Duodenal mucosa (tissue), 2 donors: ENCODE data around the gene HCLS1.

ENCODE experiments used
- H3K27ac ChIP-seq: one replicate; pipeline ENCODE4 v1.7.0; 2013; ENCODE audit warnings: low read depth, low read length
- H3K27me3 ChIP-seq, 2 donors: one replicate each; pipeline ENCODE4 v1.7.0; 2013; ENCODE audit warnings: low read length in 2 of 2, control low read depth in 1 of 2; ENCODE audit not compliant: insufficient read depth in 2 of 2, control insufficient read depth in 1 of 2
- H3K36me3 ChIP-seq, 2 donors: one replicate each; pipeline ENCODE4 v1.7.0; 2013; ENCODE audit warnings: low read length in 2 of 2, control low read depth in 1 of 2; ENCODE audit not compliant: insufficient read depth in 2 of 2, control insufficient read depth in 1 of 2
- H3K4me1 ChIP-seq, 2 donors: one replicate each; pipeline ENCODE4 v1.7.0; 2013; ENCODE audit warnings: low read length in 2 of 2, control low read depth in 1 of 2; ENCODE audit not compliant: insufficient read depth in 2 of 2, control insufficient read depth in 1 of 2
- H3K4me3 ChIP-seq, 2 donors: one replicate each; pipeline ENCODE4 v1.7.0; 2013; ENCODE audit warnings: low read length in 2 of 2, low read depth in 1 of 2
- H3K9ac ChIP-seq, 2 donors: one replicate each; pipeline ENCODE4 v1.7.0; 2013; ENCODE audit warnings: low read length in 2 of 2, low read depth in 1 of 2
- H3K9me3 ChIP-seq, 2 donors: one replicate each; pipeline ENCODE4 v1.7.0; 2013; ENCODE audit warnings: low read length in 2 of 2, control low read depth in 1 of 2; ENCODE audit not compliant: control insufficient read depth in 1 of 2

The HCLS1 gene

DNA sequence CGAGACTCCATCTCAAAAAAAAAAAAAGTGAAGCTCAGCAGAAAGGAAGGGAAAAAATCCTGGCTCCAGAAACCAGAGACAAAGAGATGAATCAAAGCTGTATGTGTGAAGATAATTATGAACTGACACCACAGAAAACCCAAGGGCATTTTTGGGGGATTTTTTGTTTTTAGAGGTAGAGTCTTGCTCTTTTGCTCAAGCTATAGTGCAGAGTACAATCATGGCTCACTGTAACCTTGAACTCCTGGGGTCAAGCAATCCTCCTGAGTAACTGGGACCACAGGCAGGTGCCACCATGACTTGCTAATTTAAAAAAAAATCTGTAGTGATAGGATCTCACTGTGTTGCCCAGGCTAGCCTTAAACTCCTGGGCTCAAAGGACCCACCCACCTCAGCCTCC lies 22.8 kb downstream of the HCLS1 start:
- Histone ChIP-seq H3K9ac (no peak overlapping the region), H3K9me3 (no peaks in the 10 kb centered on the region), H3K4me3 (no peak overlapping the region), H3K4me1 (no peaks in the 10 kb centered on the region), H3K27me3 (no peaks in the 10 kb centered on the region), H3K36me3 (peaks cover 13 to 35% of the 10 kb centered on the region in 2 donors), H3K27ac (no peak overlapping the region)

DNA sequence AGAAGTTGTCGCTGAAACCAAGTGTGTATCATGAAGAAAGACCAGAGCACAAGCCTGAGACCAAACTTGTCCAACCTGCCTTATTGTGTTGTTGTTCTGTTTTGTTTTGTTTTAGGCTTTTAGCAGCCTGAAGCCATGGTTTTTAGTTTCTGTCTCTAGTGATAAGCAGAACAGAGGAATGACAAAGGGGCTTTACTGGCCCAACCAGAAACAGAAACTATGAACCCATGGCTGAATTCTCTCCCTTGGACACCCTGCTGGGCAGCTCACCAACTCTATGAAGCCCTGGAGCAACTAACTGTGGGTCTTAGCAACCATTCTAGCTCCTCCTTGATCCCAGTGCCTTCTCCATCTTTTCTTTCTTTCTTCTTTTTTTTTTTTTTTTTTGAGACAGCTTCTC lies 30.3 kb downstream of the HCLS1 start:
- Histone ChIP-seq H3K27ac (no peak overlapping the region), H3K4me1 (no peaks in the 10 kb centered on the region), H3K36me3 (peaks cover 3 to 16% of the 10 kb centered on the region in 2 donors), H3K27me3 (no peaks in the 10 kb centered on the region), H3K9ac (no peak overlapping the region), H3K4me3 (no peak overlapping the region), H3K9me3 (no peaks in the 10 kb centered on the region)

DNA sequence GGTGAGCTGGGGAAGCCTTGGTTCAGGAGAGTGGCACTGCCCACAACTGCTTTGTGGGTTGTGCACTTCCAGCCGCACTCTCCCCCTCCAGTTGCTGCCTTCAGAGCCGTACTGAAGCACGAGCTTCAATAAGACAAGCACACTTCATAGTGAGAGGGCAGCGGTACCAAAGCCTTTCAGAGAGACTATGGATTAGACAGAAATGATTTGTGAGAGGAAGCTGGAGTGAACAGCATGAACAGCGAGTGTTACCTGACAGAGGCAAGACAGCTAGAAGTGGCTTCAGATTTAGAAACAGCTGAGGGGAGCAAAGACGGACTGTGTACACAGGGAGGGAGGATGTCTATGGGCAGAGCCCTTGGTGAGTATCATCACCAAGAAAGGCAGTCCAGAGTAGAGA lies 31.1 kb downstream of the HCLS1 start:
- H3K9ac ChIP-seq: no peak overlapping the region
- H3K36me3 ChIP-seq: peaks cover 3 to 16% of the 10 kb centered on the region in 2 donors
- no peaks in the 10 kb centered on the region for H3K27me3 ChIP-seq
- no peaks in the 10 kb centered on the region for H3K4me1 ChIP-seq
- H3K9me3 ChIP-seq: no peaks in the 10 kb centered on the region
- no peak overlapping the region for H3K27ac ChIP-seq
- no peak overlapping the region for H3K4me3 ChIP-seq

DNA sequence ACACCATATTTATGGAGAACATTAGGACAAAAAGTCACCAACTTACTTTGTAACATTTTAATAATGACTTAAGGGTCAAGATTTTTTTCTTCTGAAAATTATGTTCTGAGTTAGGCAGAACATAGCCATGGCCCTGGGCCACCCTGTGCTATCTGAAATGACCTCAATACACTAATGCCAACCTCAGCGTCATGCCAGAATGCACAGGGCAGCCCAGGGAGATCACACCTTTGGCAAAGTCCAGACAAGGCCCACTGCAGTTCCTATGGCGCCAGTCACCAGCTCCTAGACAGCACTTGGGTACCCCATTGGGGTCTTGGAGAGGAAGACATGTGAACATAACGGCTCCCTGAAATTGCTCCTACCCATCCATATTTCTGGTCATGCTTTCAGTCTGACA lies 33.1 kb downstream of the HCLS1 start:
- Histone ChIP-seq H3K27ac (no peak overlapping the region), H3K27me3 (no peaks in the 10 kb centered on the region), H3K4me1 (no peaks in the 10 kb centered on the region), H3K9me3 (no peaks in the 10 kb centered on the region), H3K4me3 (no peak overlapping the region), H3K9ac (no peak overlapping the region), H3K36me3 (peaks cover 3 to 5% of the 10 kb centered on the region in 2 donors)

DNA sequence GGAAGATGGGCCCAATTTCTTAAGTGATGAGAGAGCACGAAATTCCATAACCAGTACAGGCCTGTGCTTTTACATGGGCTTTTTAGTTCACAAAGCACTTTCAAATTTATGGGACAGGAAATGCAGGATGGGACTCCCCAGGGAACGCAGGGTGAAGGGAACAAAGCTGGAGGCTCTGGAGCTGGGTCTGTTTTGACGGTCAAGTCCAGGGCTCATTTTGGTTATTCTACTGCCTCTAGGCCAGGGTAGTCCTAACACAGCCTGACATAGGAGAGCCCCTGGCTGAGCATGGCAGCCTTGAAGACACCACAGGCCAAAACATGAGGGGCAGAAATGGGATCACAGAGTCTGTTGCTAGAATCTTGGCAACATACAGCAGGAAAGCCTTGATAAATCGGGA lies 33.5 kb downstream of the HCLS1 start:
- H3K9me3 ChIP-seq: no peaks in the 10 kb centered on the region
- no peak overlapping the region for H3K9ac ChIP-seq
- H3K36me3 ChIP-seq: peaks cover 3 to 5% of the 10 kb centered on the region in 2 donors
- H3K4me3 ChIP-seq: no peak overlapping the region
- no peaks in the 10 kb centered on the region for H3K27me3 ChIP-seq
- no peaks in the 10 kb centered on the region for H3K4me1 ChIP-seq
- H3K27ac ChIP-seq: no peak overlapping the region

DNA sequence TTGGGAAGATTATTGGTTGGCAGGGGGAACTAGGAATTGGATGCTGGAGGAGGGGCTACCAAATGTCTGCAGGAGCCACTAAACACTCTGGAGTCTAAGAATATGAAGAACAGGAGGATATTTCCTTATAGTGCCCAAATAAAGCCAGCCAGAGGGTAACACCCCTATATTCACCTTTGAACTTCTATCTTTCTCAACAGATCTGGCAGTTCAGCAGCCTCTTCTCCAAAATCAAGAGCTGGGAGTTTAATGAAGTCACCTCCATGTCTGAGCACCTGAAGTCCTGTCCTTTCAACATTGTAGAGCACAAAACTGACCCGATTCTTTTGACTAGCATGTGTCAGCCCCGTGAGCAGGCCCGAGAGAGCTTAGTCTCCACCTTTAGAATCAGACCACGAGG lies 34.2 kb downstream of the HCLS1 start:
- Histone ChIP-seq H3K27me3 (no peaks in the 10 kb centered on the region), H3K9me3 (no peaks in the 10 kb centered on the region), H3K9ac (no peak overlapping the region), H3K36me3 (peaks cover 0 to 3% of the 10 kb centered on the region in 2 donors), H3K27ac (no peak overlapping the region), H3K4me1 (no peaks in the 10 kb centered on the region), H3K4me3 (no peak overlapping the region)

DNA sequence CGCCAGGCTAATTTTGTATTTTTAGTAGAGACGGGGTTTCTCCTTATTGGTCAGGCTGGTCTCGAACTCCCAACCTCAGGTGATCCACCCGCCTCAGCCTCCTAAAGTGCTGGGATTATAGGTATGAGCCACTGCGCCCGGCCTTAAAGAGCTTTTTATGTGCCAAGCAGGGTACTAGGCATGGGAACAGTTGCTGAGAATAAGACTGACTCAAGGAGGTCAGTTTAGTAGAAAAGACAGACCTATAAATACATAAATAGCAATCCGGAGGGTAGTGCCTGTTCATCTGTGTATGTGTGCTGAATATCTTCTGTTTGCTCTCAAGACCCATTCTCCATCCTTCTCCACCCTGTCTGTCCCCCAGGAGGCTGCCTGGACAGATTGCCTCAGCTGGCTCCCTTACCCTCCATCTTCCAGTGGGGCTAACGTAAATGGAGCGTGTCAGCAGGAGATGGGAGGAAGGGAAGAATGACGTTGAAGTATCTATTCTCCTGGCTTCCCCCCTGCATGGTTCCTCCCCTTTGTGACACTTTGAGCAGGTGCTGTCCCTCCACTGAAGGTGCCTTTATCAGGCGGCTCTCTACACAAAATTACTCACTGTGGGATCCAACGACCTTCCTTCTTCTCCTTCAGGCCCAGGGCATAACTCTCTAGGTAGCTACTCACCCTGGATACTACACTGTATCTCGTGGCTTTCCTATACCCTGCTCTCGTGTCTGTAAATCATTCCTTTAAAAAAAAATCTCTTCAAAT lies 36.4 kb downstream of the HCLS1 start:
- H3K4me3 ChIP-seq: no peak overlapping the region
- H3K4me1 ChIP-seq: no peaks in the 10 kb centered on the region
- H3K9ac ChIP-seq: no peak overlapping the region
- no peak overlapping the region for H3K27ac ChIP-seq
- H3K27me3 ChIP-seq: no peaks in the 10 kb centered on the region
- no peaks in the 10 kb centered on the region for H3K9me3 ChIP-seq
- H3K36me3 ChIP-seq: no peaks in the 10 kb centered on the region

DNA sequence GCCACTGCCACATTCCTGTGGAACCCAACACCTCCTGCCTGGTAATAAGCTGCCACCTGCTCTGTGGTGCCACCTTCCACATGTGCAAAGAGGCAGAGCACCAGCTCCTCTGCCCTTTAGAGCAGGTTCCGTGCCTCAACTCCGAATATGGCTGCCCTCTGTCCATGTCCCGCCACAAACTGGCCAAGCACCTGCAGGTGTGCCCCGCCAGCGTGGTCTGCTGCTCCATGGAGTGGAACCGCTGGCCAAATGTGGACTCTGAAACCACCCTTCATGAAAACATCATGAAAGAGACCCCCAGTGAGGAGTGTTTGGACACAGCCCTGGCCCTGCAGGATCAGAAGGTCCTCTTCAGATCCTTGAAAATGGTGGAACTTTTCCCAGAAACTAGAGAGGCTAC lies 39.2 kb downstream of the HCLS1 start:
- H3K9ac ChIP-seq: no peak overlapping the region
- no peak overlapping the region for H3K27ac ChIP-seq
- H3K4me3 ChIP-seq: no peak overlapping the region
- no peaks in the 10 kb centered on the region for H3K9me3 ChIP-seq
- H3K27me3 ChIP-seq: no peaks in the 10 kb centered on the region
- no peaks in the 10 kb centered on the region for H3K36me3 ChIP-seq
- no peaks in the 10 kb centered on the region for H3K4me1 ChIP-seq

DNA sequence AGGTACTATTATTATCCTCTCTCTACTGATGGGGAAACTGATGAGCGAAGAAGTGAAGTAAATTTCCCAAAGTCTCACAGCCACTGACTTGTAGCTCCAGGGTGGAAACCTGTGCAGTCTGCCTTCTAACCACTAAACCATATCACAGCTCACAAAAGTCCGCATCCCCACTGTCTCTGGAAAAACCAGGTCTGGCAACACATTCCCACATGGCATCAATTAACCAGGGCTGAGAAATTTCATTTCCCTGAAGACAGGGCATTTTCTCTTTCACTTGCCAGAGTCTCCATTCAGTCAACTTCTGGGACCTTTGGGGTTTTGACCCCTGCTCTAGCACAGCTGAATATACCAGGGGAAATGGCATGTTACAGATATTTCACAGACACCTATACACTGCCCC lies 41.0 kb downstream of the HCLS1 start:
- H3K36me3 ChIP-seq: no peaks in the 10 kb centered on the region
- no peak overlapping the region for H3K4me3 ChIP-seq
- H3K4me1 ChIP-seq: no peaks in the 10 kb centered on the region
- H3K9ac ChIP-seq: no peak overlapping the region
- H3K27me3 ChIP-seq: no peaks in the 10 kb centered on the region
- no peak overlapping the region for H3K27ac ChIP-seq
- no peaks in the 10 kb centered on the region for H3K9me3 ChIP-seq

DNA sequence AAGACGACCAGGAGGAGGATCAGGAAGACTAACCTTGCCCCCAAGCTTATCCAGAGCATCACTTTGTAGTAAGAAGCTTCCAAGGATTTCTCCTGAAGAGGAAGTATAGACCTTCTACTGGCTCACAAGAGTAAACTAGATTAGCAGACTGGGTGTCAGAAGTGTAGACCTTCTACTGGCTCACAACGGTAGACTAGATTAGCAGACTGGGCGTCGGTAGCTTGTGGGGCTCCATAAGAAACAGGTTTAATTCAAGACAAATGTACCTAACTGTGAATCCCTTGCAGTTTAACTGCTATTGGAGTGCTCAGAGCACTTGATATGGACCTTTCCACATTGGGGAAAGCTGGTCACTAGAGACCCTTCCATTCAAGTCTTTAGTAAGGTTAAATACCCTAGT lies 54.6 kb downstream of the HCLS1 start:
- H3K9me3 ChIP-seq: no peaks in the 10 kb centered on the region
- no peak overlapping the region for H3K4me3 ChIP-seq
- H3K27me3 ChIP-seq: no peaks in the 10 kb centered on the region
- no peak overlapping the region for H3K9ac ChIP-seq
- H3K36me3 ChIP-seq: no peaks in the 10 kb centered on the region
- H3K27ac ChIP-seq: no peak overlapping the region
- H3K4me1 ChIP-seq: no peaks in the 10 kb centered on the region

DNA sequence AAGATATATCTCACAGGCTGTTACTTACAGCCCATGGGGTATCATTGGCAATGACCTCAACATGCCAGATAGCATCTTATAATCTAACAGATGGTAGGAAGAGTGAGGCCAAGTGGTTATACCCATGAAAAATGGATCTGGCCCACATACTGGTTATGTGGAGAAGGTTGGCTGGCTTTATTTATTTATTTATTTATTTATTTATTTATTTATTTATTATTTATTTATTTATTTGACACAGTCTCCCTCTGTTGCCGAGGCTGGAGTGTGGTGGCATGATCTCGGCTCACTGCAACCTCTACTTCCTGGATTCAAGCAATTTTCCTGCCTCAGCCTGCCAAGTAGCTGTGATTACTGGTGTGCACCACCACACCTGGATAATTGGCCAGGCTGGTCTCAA lies 55.9 kb downstream of the HCLS1 start:
- Histone ChIP-seq H3K27ac (no peak overlapping the region), H3K27me3 (no peaks in the 10 kb centered on the region)

More for the DNA sequence above, 55.9 kb downstream of the HCLS1 start:
- Histone ChIP-seq H3K4me1 (no peaks in the 10 kb centered on the region), H3K36me3 (no peaks in the 10 kb centered on the region), H3K9ac (no peak overlapping the region), H3K9me3 (no peaks in the 10 kb centered on the region), H3K4me3 (no peak overlapping the region)
